Right atrium auricular region (tissue), 2 donors: Measurements from ENCODE around the gene TLCD2. TPM values are rescaled to one million over a fixed set of nuclear protein-coding genes. Genes with fewer than 3 reads are reported as not detected.

Source experiments
- DNase-seq: peaks from one replicate; pipeline ENCODE4 v3.0.0-alpha.2; 2019; ENCODE audit warnings: low spot score
- H3K27ac ChIP-seq, 2 donors: fragments of 200-600 bp; sonication (generic); 1 replicate in 1 of 2; 2 replicates in 1 of 2; pipeline ENCODE4 v1.5.1; 2016 to 2019
- H3K27me3 ChIP-seq, 2 donors: fragments of 200-600 bp; sonication (generic); one replicate each; pipeline versions ENCODE4 v1.5.1 to v1.6.0; 2017 to 2019
- H3K36me3 ChIP-seq: fragments of 200-600 bp; sonication (generic); one replicate; pipeline ENCODE4 v1.5.1; 2016
- H3K4me1 ChIP-seq, 2 donors: fragments of 200-600 bp; sonication (generic); one replicate each; pipeline versions ENCODE4 v1.5.1 to v1.6.0; 2017 to 2019
- H3K4me3 ChIP-seq, 2 donors: fragments of 200-600 bp; sonication (generic); 1 replicate in 1 of 2; 2 replicates in 1 of 2; pipeline ENCODE4 v1.5.1; 2017 to 2019; ENCODE audit warnings: mild to moderate bottlenecking in 1 of 2, moderate library complexity in 1 of 2
- H3K9me3 ChIP-seq, 2 donors: fragments of 200-600 bp; sonication (generic); one replicate each; pipeline ENCODE4 v1.5.1; 2019
- CTCF ChIP-seq, 2 donors: fragments of 200-600 bp; sonication (generic); IDR thresholded peaks; one replicate each; pipeline ENCODE4 v1.5.1; 2019; ENCODE audit warnings: antibody characterized with exemption in 2 of 2
- total RNA-seq, 2 donors: library from RNA; depleted of rRNA; stranded (reverse); fragments of >200 nt; gene quantifications; one replicate each; pipeline ENCODE4 v1.1.0, GENCODE V29; 2016

TLCD2 gene
- total RNA-seq, 2 donors from 2014 or later, result 1.1 to 3.7 TPM

GRCh38 chr17:1732833-1733321 is 22.7 kb upstream of the TLCD2 start:
- Histone ChIP-seq H3K27ac (no peak overlapping the region), H3K9me3 (no peaks in the 10 kb centered on the region), H3K27me3 (no peaks in the 10 kb centered on the region), H3K4me1 (peaks cover 0 to 48% of the 10 kb centered on the region in 2 donors), H3K36me3 (peaks cover 35% of the 10 kb centered on the region), H3K4me3 (no peak overlapping the region)
- no peak for TF ChIP-seq CTCF (IDR thresholded peaks at IDR 0.05)
- DNase-seq, result no peak

GRCh38 chr17:1732241-1732832 is 22.2 kb upstream of the TLCD2 start:
- no peak for TF ChIP-seq CTCF (IDR thresholded peaks at IDR 0.05)
- no peak for DNase-seq
- Histone ChIP-seq H3K4me3 (no peak overlapping the region), H3K4me1 (peaks cover 0 to 43% of the 10 kb centered on the region in 2 donors), H3K27me3 (no peaks in the 10 kb centered on the region), H3K9me3 (no peaks in the 10 kb centered on the region), H3K27ac (no peak overlapping the region), H3K36me3 (peaks cover 29% of the 10 kb centered on the region)

GRCh38 chr17:1731194-1731506 is 21.0 kb upstream of the TLCD2 start:
- TF ChIP-seq CTCF (IDR thresholded peaks at IDR 0.05), result no peak
- Histone ChIP-seq H3K27me3 (no peaks in the 10 kb centered on the region), H3K4me1 (peaks cover 0 to 40% of the 10 kb centered on the region in 2 donors), H3K9me3 (no peaks in the 10 kb centered on the region), H3K4me3 (peak overlapping the region in 1 of 2 donors; percentile 26), H3K27ac (peak overlapping the region; percentile 85 to 90), H3K36me3 (peaks cover 28% of the 10 kb centered on the region)
- DNase-seq, result no peak

GRCh38 chr17:1730326-1731193 is 20.4 kb upstream of the TLCD2 start:
- TF ChIP-seq CTCF (IDR thresholded peaks at IDR 0.05), result no peak
- Histone ChIP-seq H3K27me3 (no peaks in the 10 kb centered on the region), H3K9me3 (no peaks in the 10 kb centered on the region), H3K4me3 (peak overlapping the region in 1 of 2 donors; percentile 26), H3K27ac (peak overlapping the region; percentile 85 to 90), H3K4me1 (peaks cover 0 to 39% of the 10 kb centered on the region in 2 donors), H3K36me3 (peaks cover 28% of the 10 kb centered on the region)
- DNase-seq, result peak; percentile 95

- Histone ChIP-seq H3K9me3 (no peaks in the 10 kb centered on the region), H3K36me3 (peaks cover 26% of the 10 kb centered on the region), H3K27me3 (no peaks in the 10 kb centered on the region), H3K27ac (peak overlapping the region; percentile 85 to 90), H3K4me1 (peaks cover 0 to 44% of the 10 kb centered on the region in 2 donors), H3K4me3 (no peak overlapping the region)
- TF ChIP-seq CTCF (IDR thresholded peaks at IDR 0.05), result no peak
- DNase-seq, result no peak
These were observed 19.8 kb upstream of the TLCD2 start for GRCh38 chr17:1729966-1730325.
